Prostate gland (tissue), 2 donors: ENCODE measurements around the gene LMCD1.

Experiments used
- POLR2A ChIP-seq: fragments of 450-650 bp; IDR thresholded peaks from one replicate; pipeline ENCODE4 v1.6.1; 2016; ENCODE audit warnings: antibody characterized with exemption, mild to moderate bottlenecking
- TF ChIP-seq, protein P1 (sequence below), 4 experiments: fragments of 200-600 bp in 2 of 4; fragments of 450-650 bp in 2 of 4; sonication (generic) in 2 of 4; IDR thresholded peaks; 1 replicate in 3 of 4; 2 replicates in 1 of 4; pipeline ENCODE4 v1.5.1; 2016 to 2019; ENCODE audit warnings: antibody characterized with exemption in 4 of 4, mild to moderate bottlenecking in 2 of 4, moderate library complexity in 2 of 4

DNA sequence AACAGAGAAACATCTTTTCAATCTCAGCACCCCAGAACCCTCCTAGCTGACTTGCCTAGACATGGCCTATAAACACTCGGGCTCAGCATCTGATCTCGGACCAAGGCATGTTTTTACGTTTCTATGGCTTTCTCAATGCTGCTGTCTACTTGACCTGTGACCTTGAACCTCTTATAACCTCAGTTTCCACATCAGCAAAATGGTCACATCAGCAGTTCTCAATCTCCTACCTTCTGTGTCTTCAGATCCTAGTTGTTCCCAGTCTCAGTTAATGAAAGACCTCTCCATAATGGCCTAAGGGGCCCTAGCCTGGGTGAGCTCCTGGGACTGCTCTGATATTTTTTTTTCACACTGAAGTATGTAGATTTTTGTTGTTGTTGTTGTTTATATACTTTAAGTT lies 103.4 kb downstream of the LMCD1 start:
- TF ChIP-seq, protein P1, sequence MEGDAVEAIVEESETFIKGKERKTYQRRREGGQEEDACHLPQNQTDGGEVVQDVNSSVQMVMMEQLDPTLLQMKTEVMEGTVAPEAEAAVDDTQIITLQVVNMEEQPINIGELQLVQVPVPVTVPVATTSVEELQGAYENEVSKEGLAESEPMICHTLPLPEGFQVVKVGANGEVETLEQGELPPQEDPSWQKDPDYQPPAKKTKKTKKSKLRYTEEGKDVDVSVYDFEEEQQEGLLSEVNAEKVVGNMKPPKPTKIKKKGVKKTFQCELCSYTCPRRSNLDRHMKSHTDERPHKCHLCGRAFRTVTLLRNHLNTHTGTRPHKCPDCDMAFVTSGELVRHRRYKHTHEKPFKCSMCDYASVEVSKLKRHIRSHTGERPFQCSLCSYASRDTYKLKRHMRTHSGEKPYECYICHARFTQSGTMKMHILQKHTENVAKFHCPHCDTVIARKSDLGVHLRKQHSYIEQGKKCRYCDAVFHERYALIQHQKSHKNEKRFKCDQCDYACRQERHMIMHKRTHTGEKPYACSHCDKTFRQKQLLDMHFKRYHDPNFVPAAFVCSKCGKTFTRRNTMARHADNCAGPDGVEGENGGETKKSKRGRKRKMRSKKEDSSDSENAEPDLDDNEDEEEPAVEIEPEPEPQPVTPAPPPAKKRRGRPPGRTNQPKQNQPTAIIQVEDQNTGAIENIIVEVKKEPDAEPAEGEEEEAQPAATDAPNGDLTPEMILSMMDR (IDR thresholded peaks at IDR 0.05), result no peak
- TF ChIP-seq POLR2A, result no peak
